KOPT-K1 (cell line): ENCODE results near the gene KLHL10.
A peak's percentile ranks its signal among the peaks of the same experiment; 100 is the strongest.

Source experiments
- H3K27ac ChIP-seq: fragments of 200-600 bp; sonication (generic); 2 replicates; pipeline ENCODE4 v1.5.1; 2016; ENCODE audit warnings: antibody characterized with exemption, mild to moderate bottlenecking, low read depth, low read length; ENCODE audit not compliant: poor library complexity, severe bottlenecking
- H3K36me3 ChIP-seq: fragments of 200-600 bp; sonication (generic); 2 replicates; pipeline ENCODE4 v1.5.1; 2017; ENCODE audit warnings: antibody characterized with exemption, mild to moderate bottlenecking, low read length, moderate library complexity; ENCODE audit not compliant: insufficient read depth
- H3K9me3 ChIP-seq: fragments of 200-600 bp; sonication (generic); 2 replicates; pipeline ENCODE4 v1.5.1; 2017; ENCODE audit warnings: antibody characterized with exemption, low read length, mild to moderate bottlenecking; ENCODE audit not compliant: insufficient read depth, poor library complexity, severe bottlenecking

The KLHL10 gene

DNA sequence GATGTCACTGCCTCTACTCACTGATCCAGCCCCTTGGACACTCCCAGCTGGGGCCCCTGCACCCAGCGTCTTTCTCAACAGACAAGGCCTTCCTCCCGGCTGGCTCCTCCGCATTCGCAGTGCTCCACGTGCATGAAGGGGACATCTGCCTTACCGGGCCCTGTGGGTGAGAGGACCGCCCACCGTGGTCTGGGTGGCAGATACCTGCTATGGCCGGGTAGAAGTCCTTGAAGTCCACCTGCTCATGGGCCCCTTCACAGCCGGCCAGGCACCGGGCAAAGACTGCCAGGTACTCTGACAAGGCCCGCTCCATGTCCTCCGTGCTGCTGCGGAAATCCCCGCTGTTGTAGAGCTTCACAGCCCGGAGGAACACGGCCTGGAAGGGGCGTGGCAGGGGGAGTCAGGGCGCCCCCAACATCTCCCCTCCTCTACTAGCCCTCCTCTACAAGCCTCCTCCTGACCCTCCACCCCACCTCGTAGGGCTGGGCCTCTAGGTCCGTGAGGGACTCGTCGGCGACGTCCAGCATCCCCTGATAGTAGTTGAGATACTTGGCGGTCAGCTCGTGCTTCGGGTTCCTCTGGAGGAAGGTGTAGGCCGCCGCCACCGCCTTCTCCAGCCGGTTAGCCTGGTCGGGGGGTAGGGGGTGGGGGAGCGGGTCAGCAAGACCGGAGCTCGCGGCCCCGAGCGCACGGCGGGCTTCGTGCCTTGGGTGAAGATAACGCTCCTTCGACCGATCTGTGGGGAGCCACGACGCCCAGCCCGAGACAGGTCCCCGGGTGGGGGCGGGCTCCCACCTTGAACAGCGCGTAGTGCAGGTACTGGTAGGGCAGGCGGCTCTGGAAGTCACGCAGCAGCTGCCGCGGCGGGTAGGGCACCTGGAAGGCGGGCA, 26.7 kb upstream of the KLHL10 start:
- Histone ChIP-seq H3K36me3 (no peaks in the 10 kb centered on the region), H3K9me3 (no peaks in the 10 kb centered on the region), H3K27ac (peak overlapping the region; percentile 45)

DNA sequence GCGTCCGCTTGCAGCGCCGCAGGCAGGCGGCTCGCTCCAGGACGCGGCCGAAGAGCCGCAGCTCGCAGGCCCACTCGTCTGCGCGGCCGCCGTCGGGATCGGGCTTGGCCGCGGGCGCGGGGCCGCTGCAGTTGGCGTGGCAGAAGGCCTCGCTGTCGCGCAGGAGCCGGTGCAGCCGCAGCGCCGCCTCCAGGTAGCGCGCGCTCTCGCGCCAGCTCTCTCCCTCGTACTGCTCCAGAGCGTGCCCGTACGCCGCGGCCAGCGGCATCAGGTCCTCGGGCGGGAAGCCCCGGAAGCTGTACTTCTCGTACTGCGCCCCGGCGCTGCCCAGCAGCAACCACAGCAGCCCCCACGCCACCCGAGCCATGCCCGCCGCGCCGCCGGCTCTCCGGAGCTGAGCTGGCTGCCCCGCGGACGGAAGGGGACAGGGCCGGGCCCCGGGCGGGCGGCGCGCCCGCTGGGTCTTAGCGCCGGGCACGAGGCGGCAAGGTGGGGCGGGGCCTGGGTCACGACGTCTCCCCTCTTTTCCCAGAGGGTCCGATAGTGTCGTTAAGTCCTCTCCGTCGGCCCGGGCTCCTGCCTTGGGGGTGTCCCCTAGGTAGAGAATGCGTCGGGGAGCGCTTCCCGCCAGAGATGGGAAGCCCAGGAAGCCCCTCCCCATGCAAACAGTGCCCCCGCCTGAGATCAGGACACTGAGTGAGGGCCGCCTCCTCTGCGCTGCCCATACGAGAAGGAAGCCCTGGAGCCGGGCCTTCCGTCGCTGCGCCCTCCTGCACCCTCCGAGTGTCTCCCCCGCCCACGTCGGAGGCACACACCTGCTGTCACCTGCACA, 25.9 kb upstream of the KLHL10 start, which contains the start of gene P3H4:
Gene P3H4, minus strand, starts transcription at position 401 of the 832 bp plus-strand sequence. Its CDS starts 34 bp downstream, at position 367.
- Histone ChIP-seq H3K27ac (peak within 1 kb of the TSS; percentile 45), H3K36me3 (no peaks in the 10 kb centered on the region), H3K9me3 (no peaks in the 10 kb centered on the region)

DNA sequence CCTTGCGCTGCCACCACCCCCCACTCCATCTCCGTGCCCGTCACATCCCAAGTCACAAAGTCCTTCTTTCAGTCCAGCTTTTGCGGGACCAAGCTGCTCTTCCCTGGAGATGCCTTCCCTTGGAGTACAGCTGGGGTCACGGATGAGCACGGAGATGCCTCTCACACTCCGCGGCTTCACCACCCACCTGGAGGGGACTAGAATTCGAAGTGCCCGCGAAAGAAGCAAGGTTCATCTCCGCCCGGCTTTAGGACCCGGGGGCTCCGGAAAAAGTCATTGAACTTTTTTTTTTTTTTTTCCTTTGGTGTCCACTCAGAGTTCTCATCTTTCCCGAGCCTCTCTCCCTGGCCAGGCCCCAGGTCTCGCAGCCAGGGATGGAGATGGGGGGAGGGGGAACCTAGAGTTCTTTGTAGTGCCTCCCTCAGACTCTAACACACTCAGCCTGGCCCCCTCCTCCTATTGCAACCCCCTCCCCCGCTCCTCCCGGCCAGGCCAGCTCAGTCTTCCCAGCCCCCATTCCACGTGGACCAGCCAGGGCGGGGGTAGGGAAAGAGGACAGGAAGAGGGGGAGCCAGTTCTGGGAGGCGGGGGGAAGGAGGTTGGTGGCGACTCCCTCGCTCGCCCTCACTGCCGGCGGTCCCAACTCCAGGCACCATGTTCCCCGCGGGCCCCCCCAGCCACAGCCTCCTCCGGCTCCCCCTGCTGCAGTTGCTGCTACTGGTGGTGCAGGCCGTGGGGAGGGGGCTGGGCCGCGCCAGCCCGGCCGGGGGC, 25.1 kb upstream of the KLHL10 start, which contains the start of gene FKBP10:
Gene FKBP10, plus strand, starts transcription at position 624 of the 771 bp plus-strand sequence. Its CDS starts 31 bp downstream, at position 655.
- H3K27ac ChIP-seq: peak within 1 kb of the TSS; percentile 45

DNA sequence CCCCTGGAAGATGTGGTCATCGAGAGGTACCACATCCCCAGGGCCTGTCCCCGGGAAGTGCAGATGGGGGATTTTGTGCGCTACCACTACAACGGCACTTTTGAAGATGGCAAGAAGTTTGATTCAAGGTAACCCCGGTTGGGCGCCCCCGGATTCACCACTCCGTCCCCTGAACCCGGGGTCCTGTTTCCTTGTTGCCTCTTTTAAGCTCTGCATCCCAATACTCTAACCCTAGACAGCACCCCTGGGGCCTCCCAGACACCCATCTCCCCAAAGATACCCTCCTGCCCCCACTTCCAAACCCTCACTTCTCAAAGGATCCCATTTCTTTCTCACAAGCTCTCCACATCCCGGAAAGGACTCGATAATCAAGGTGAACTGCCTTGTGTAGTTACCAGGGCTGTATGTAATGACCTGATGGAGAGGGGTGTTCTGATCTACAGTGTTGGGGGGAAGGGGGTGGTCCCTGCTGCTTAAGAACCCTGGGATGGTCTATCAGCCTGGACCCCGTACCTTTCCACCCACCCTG, 24.4 kb upstream of the KLHL10 start:
- no peaks in the 10 kb centered on the region for H3K9me3 ChIP-seq
- H3K36me3 ChIP-seq: no peaks in the 10 kb centered on the region
- H3K27ac ChIP-seq: no peak overlapping the region

More for the DNA sequence above, 25.1 kb upstream of the KLHL10 start, which contains the start of gene FKBP10:
- Histone ChIP-seq H3K36me3 (no peaks in the 10 kb centered on the region), H3K9me3 (no peaks in the 10 kb centered on the region)

DNA sequence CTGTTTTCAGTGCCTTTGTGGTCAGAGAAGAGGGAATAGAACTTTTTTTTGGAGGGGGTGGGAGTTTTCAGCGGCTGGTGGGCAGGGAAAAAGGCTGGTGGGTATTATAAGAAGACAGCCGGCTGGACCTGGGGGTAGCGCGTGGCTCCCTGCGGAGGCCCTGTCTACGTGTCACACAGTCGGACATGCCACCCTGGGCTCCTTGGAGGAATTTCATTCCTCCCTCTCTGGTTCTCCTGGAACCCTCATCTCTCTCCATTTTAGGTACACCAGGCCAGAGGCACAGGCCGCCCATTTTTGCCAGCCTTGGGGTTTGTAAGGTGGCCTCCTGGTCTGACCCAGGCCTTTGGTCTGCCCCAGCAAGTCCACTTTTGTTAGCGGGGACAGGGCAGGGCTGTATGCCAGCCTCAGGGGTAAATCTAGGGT, 23.9 kb upstream of the KLHL10 start:
- no peaks in the 10 kb centered on the region for H3K36me3 ChIP-seq
- H3K27ac ChIP-seq: no peak overlapping the region
- H3K9me3 ChIP-seq: no peaks in the 10 kb centered on the region

DNA sequence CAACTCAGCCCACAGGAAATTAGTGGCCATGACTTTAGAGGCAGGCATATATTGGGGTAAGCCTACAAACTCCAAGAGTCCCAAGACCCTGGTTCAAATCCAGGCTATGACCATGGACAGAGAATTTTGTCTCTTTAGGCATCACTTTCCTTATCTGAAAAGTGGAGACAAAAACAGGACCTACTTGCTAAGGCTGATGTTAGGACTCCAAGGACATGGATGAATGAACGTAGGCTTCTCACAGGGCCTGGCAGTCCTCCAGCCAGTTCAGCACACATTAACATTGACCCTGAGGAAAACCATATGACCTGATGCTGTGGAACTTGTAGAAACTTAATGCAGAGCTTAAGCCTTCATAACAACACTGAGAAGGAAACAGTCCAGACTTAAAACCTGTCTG, 23.4 kb upstream of the KLHL10 start:
- no peaks in the 10 kb centered on the region for H3K36me3 ChIP-seq
- no peak overlapping the region for H3K27ac ChIP-seq

DNA sequence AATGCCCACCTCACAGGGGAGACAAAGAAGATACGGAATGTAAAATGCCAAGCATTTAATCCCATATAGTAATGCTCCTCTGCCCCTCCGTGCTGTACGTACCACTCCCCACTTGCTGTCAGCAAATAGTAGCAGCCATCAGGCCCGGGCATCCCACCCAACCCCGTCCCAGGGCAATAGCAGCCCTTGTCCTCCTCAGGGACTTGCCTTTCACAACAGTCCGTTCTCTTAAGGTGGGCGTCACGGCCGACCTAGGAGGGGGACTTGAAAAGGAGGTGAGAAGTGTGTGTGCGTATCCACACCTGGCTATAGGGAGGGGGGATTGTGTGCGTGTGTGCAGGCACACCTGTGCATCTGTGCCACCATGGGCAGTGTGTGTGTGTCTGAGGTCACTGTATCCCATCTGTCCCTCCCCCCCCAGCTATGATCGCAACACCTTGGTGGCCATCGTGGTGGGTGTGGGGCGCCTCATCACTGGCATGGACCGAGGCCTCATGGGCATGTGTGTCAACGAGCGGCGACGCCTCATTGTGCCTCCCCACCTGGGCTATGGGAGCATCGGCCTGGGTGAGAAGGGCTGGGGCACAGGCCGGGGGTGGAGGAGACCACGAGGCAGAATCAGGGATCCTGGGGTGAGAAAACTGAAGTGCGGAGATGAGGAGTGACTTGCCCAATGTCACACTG, 20.8 kb upstream of the KLHL10 start:
- Histone ChIP-seq H3K27ac (no peak overlapping the region), H3K36me3 (no peaks in the 10 kb centered on the region), H3K9me3 (no peaks in the 10 kb centered on the region)

More for the DNA sequence above, 23.4 kb upstream of the KLHL10 start:
- no peaks in the 10 kb centered on the region for H3K9me3 ChIP-seq

GRCh38 chr17:41818024-41818423, 19.6 kb upstream of the KLHL10 start:
- no peak overlapping the region for H3K27ac ChIP-seq

GRCh38 chr17:41821776-41822175, 15.8 kb upstream of the KLHL10 start:
- Histone ChIP-seq H3K36me3 (peaks cover 17% of the 10 kb centered on the region; the same call in 1 of the 2 replicates), H3K9me3 (no peaks in the 10 kb centered on the region), H3K27ac (no peak overlapping the region)

More at GRCh38 chr17:41818024-41818423, 19.6 kb upstream of the KLHL10 start:
- H3K9me3 ChIP-seq: no peaks in the 10 kb centered on the region
- H3K36me3 ChIP-seq: no peaks in the 10 kb centered on the region

DNA sequence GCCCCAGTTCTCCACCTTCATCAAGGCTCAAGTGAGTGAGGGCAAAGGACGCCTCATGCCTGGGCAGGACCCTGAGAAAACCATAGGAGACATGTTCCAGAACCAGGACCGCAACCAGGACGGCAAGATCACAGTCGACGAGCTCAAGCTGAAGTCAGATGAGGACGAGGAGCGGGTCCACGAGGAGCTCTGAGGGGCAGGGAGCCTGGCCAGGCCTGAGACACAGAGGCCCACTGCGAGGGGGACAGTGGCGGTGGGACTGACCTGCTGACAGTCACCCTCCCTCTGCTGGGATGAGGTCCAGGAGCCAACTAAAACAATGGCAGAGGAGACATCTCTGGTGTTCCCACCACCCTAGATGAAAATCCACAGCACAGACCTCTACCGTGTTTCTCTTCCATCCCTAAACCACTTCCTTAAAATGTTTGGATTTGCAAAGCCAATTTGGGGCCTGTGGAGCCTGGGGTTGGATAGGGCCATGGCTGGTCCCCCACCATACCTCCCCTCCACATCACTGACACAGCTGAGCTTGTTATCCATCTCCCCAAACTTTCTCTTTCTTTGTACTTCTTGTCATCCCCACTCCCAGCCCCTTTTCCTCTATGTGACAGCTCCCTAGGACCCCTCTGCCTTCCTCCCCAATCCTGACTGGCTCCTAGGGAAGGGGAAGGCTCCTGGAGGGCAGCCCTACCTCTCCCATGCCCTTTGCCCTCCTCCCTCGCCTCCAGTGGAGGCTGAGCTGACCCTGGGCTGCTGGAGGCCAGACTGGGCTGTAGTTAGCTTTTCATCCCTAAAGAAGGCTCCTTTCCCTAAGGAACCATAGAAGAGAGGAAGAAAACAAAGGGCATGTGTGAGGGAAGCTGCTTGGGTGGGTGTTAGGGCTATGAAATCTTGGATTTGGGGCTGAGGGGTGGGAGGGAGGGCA, 15.1 kb upstream of the KLHL10 start:
- Histone ChIP-seq H3K27ac (no peak overlapping the region), H3K36me3 (peaks cover 20% of the 10 kb centered on the region; the same call in 1 of the 2 replicates)

GRCh38 chr17:41823141-41823524, 14.5 kb upstream of the KLHL10 start:
- Histone ChIP-seq H3K27ac (no peak overlapping the region), H3K36me3 (peaks cover 27% of the 10 kb centered on the region; the same call in 1 of the 2 replicates), H3K9me3 (no peaks in the 10 kb centered on the region)

More for the DNA sequence above, 15.1 kb upstream of the KLHL10 start:
- no peaks in the 10 kb centered on the region for H3K9me3 ChIP-seq

DNA sequence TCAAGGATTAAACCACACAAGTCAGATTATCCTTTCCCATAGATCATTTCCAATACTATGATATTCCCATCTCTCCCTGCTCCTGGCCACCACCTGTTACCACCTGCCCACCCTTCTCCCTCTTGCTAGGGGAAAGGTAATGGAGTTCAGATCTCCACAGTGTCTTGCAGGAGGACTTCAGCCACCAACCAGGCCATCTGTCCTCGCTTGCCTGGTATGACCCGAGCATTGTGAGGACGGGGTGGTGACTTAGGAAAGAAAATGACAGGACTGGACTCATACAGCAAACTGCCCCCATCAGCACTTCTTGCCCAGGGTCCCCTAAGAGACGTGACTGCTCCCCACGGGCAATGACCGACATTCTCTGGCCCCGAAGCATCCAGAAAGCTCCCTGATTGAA, 14.0 kb upstream of the KLHL10 start:
- Histone ChIP-seq H3K27ac (no peak overlapping the region), H3K9me3 (no peaks in the 10 kb centered on the region), H3K36me3 (peaks cover 31% of the 10 kb centered on the region; the same call in 1 of the 2 replicates)

GRCh38 chr17:41824086-41824485, 13.5 kb upstream of the KLHL10 start:
- Histone ChIP-seq H3K36me3 (peaks cover 36% of the 10 kb centered on the region; the same call in 1 of the 2 replicates), H3K9me3 (no peaks in the 10 kb centered on the region), H3K27ac (no peak overlapping the region)
